Tongue (tissue), 2 donors: ENCODE data around the gene MMP19. TPM values are rescaled to one million over a fixed set of nuclear protein-coding genes. Genes with fewer than 3 reads are reported as not detected.

Experiments used
- DNase-seq: peaks from one replicate; pipeline ENCODE4 v3.0.0-alpha.2; 2015
- total RNA-seq: library from RNA; depleted of rRNA; stranded (reverse); fragments of >200 nt; gene quantifications from one replicate; pipeline ENCODE4 v1.2.3, GENCODE V29; 2014

Gene MMP19
- total RNA-seq, 1 donor from 2014 or later = 1.5 TPM

GRCh38 chr12:55814257-55814656, 28.5 kb downstream of the MMP19 start:
- DNase-seq = no peak

GRCh38 chr12:55812088-55812487, 30.6 kb downstream of the MMP19 start:
- DNase-seq = no peak

- no peak for DNase-seq
Measured at GRCh38 chr12:55809274-55809673, 33.5 kb downstream of the MMP19 start.

- DNase-seq = no peak
Measured at GRCh38 chr12:55806982-55807381, 35.8 kb downstream of the MMP19 start.

GRCh38 chr12:55797550-55797949, 45.2 kb downstream of the MMP19 start:
- DNase-seq = no peak

- DNase-seq = peak; percentile 72
Measured at GRCh38 chr12:55797068-55797467, 45.7 kb downstream of the MMP19 start.

- DNase-seq = no peak
Measured at GRCh38 chr12:55795950-55796349, 46.8 kb downstream of the MMP19 start.

- no peak for DNase-seq
Measured at GRCh38 chr12:55789893-55790292, 52.8 kb downstream of the MMP19 start.

GRCh38 chr12:55789171-55789570, 53.6 kb downstream of the MMP19 start:
- DNase-seq = no peak

- DNase-seq = no peak
Measured at GRCh38 chr12:55788546-55788945, 54.2 kb downstream of the MMP19 start.

Other genes starting within 250 kb of the MMP19 start
- not detected for gene OR10P1, start 206.0 kb downstream of the MMP19 start, total RNA-seq
- 278 TPM for gene ITGA7, start 135.0 kb downstream of the MMP19 start, total RNA-seq
- gene BLOC1S1, start 126.9 kb downstream of the MMP19 start, total RNA-seq = 78.9 TPM
- 18.8 TPM for gene RDH5, start 122.5 kb downstream of the MMP19 start, total RNA-seq
- gene CD63, start 113.9 kb downstream of the MMP19 start, total RNA-seq = 710 TPM
- gene GDF11, start 99.8 kb downstream of the MMP19 start, total RNA-seq = 4.5 TPM
- gene SARNP, start 25.2 kb downstream of the MMP19 start, total RNA-seq = 51.6 TPM
- gene ORMDL2, start 24.9 kb downstream of the MMP19 start, total RNA-seq = 5.4 TPM
- 37.4 TPM for gene DNAJC14, start 13.3 kb downstream of the MMP19 start, total RNA-seq
- gene PYM1, start 85.0 kb upstream of the MMP19 start, total RNA-seq = 15.5 TPM
- 50.5 TPM for gene DGKA, start 88.2 kb upstream of the MMP19 start, total RNA-seq
- gene PMEL, start 123.1 kb upstream of the MMP19 start, total RNA-seq = 2.1 TPM
- gene CDK2, start 123.9 kb upstream of the MMP19 start, total RNA-seq = 14.0 TPM
- 77.1 TPM for gene RAB5B, start 131.1 kb upstream of the MMP19 start, total RNA-seq
- gene SUOX, start 154.3 kb upstream of the MMP19 start, total RNA-seq = 11.1 TPM
- gene IKZF4, start 178.1 kb upstream of the MMP19 start, total RNA-seq = 7.3 TPM
- gene RPS26, start 199.0 kb upstream of the MMP19 start, total RNA-seq = 541 TPM
- 147 TPM for gene ERBB3, start 237.2 kb upstream of the MMP19 start, total RNA-seq